Measurements from ENCODE around the gene RINT1. TPM values are rescaled to one million over a fixed set of nuclear protein-coding genes. Genes with fewer than 3 reads are reported as not detected.

The RINT1 gene
- polyA plus RNA-seq, 1 of the 3 experiments (the other 2 are of a cell fraction), result 13.1 TPM

DNA sequence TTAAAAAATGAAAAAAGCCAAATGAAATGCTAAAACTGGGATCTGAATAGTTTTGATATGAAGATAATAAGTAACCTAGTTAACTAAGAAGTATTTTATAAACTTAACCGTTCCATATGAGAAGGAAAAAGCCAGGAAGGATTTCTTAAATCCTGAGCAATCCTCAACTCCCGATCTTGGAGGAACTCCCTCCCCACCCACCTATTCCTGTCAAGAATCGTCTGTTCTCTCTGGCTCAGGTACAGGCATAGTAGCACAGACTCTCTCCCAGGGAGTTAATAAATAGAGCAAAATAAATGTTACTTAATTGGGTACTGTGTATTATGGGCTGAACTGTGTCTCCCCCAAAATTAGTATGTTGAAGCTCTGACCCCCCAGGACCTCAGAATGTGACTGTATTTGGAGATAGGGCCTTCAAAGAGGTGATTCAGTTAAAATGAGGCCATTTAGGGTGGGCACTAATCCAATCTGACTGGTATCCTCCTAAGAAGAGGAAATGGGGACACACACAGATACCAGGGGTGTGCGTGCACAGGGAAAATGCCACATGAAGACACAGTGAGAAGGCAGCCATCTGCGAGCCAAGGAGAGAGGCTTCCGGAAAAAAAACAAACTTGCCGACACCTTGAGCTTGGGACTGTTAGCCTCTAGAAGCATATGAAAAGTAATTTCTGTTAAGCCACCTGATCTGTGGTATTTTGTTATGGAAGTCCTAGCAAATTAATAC lies 38.6 kb upstream of the RINT1 start:
- Histone ChIP-seq H3K9ac (no peak overlapping the region), H3K4me2 (no peak overlapping the region; the same call in 1 of the 2 replicates), H3K9me2 (no peaks in the 10 kb centered on the region), H3K27me3 (ENCODE audit: insufficient read depth) (no peaks in the 10 kb centered on the region), H3K4me1 (ENCODE audit: control insufficient read depth in 1 of 2, insufficient read depth in 2 of 2, low read depth in 1 of 2, low read length in 1 of 2) (peaks cover 5 to 13% of the 10 kb centered on the region in 2 experiments), H3K79me2 (ENCODE audit: insufficient read depth) (no peaks in the 10 kb centered on the region), H3K36me3 (replicated peaks in 1 of 2; ENCODE audit: control insufficient read depth in 1 of 2, insufficient read depth in 2 of 2, low read length in 1 of 2) (peaks cover 14 to 26% of the 10 kb centered on the region in 2 experiments), H4K20me1 (ENCODE audit: insufficient read depth) (no peaks in the 10 kb centered on the region), H3K9me3 (no peaks in the 10 kb centered on the region), H3K27ac (ENCODE audit: low read depth in 2 of 2, low read length in 1 of 2) (peak overlapping the region in 1 of 2 experiments; percentile 16; a peak in 2 of 4 replicates), H2AFZ (ENCODE audit: low read depth) (no peak overlapping the region), H3F3A (replicated peaks; ENCODE audit: insufficient read depth) (peaks cover 22% of the 10 kb centered on the region), H3K4me3 (ENCODE audit: low read depth in 2 of 2, low read length in 1 of 2) (no peak overlapping the region)
- TF ChIP-seq SMC3 (IDR thresholded peaks at IDR 0.05; ENCODE audit: low read depth, low read length), result no peak
- no peak for DNase-seq
- WGBS (ENCODE audit: low lambda C conversion rate), result 94% methylated on average over 7 of the region's 7 CpGs
- ChIA-PET CTCF (interaction anchor here (1.0 to 1.7 kb wide), 3 partner anchors 11 to 549 kb away, joined by 3 to 7 read pairs (median 3); partner anchors contain the start of gene EFCAB10), POLR2A (no interaction called here)

DNA sequence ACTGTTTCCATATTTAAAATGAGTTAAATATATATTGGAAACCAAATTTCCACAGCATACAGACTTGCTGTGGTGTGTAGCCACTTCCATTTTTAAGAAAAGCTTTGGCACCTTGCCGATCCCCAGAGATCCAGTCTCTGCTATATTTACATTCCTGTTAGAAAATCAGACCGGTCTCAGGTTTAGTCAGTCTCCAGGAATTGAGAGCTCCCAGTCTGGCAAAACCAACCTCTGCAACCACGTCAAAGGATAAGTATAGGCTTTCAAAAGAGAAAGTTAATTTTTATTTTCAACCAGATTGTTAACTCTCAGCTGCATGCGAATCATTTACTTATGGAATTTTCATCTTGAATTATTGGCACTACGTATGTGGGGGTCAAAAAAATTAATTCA lies 38.1 kb upstream of the RINT1 start:
- H3K27me3 ChIP-seq (ENCODE audit: insufficient read depth), result no peaks in the 10 kb centered on the region
- no peak overlapping the region; the same call in 1 of the 2 replicates for H3K4me2 ChIP-seq
- no peaks in the 10 kb centered on the region for H3K9me3 ChIP-seq
- no peak overlapping the region for H2AFZ ChIP-seq (ENCODE audit: low read depth)
- ChIA-PET CTCF (interaction anchor here (1.0 to 1.7 kb wide), 3 partner anchors 11 to 548 kb away, joined by 3 to 7 read pairs (median 3); partner anchors contain the start of gene EFCAB10), POLR2A (no interaction called here)
- no peak for DNase-seq
- H3K9ac ChIP-seq, result no peak overlapping the region
- H3K9me2 ChIP-seq, result no peaks in the 10 kb centered on the region
- peaks cover 2 to 9% of the 10 kb centered on the region in 2 experiments for H3K4me1 ChIP-seq (ENCODE audit: control insufficient read depth in 1 of 2, insufficient read depth in 2 of 2, low read depth in 1 of 2, low read length in 1 of 2)
- H3K4me3 ChIP-seq (ENCODE audit: low read depth in 2 of 2, low read length in 1 of 2), result no peak overlapping the region
- H3K79me2 ChIP-seq (ENCODE audit: insufficient read depth), result no peaks in the 10 kb centered on the region
- H3K36me3 ChIP-seq (replicated peaks in 1 of 2; ENCODE audit: control insufficient read depth in 1 of 2, insufficient read depth in 2 of 2, low read length in 1 of 2), result peaks cover 16 to 27% of the 10 kb centered on the region in 2 experiments
- peaks cover 18% of the 10 kb centered on the region for H3F3A ChIP-seq (replicated peaks; ENCODE audit: insufficient read depth)
- H4K20me1 ChIP-seq (ENCODE audit: insufficient read depth), result no peaks in the 10 kb centered on the region
- WGBS (ENCODE audit: low lambda C conversion rate), result 92% methylated on average over 5 of the region's 5 CpGs
- peak overlapping the region in 1 of 2 experiments; percentile 16; a peak in 2 of 4 replicates for H3K27ac ChIP-seq (ENCODE audit: low read depth in 2 of 2, low read length in 1 of 2)
- TF ChIP-seq JUND (IDR thresholded peaks at IDR 0.05) (no peak; the same call in 1 of the 2 replicates), FOSL2 (IDR thresholded peaks at IDR 0.05; ENCODE audit: borderline replicate concordance, low read depth) (0 out of 2 replicates have a peak, but pooled peaks have one; percentile 12)

DNA sequence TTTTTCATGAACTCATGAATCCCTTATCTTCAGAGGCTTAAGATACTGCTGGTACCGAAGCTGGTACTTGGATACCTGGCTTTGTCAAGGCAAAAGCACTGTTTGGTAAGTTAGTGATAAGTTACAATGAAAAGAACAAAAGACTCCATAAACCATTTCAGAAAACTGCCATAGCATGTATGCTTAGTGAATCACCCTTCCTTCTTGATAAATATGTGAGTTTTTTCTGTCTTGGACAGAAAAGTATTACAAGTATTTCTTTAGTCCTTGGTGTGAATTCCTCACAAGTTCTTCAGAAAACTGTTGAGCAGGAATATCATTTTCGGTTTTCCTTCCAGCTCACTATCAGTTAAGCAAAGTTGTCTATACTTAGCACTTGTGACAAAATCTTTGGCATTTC lies 35.5 kb upstream of the RINT1 start:
- 63% methylated on average over 2 of the region's 2 CpGs for WGBS (ENCODE audit: low lambda C conversion rate)
- CTCF ChIA-PET, result interaction anchor here (1.0 to 2.0 kb wide), 4 partner anchors 14 to 95 kb away, joined by 3 to 4 read pairs (median 4); no protein-coding TSS in a partner anchor
- H3K4me3 ChIP-seq (ENCODE audit: low read depth in 2 of 2, low read length in 1 of 2), result no peak overlapping the region
- H3K27ac ChIP-seq (ENCODE audit: low read depth in 2 of 2, low read length in 1 of 2), result peak overlapping the region; percentile 8 to 80; a peak in 3 of 4 replicates
- no peaks in the 10 kb centered on the region for H4K20me1 ChIP-seq (ENCODE audit: insufficient read depth)
- peaks cover 38 to 44% of the 10 kb centered on the region in 2 experiments for H3K36me3 ChIP-seq (replicated peaks in 1 of 2; ENCODE audit: control insufficient read depth in 1 of 2, insufficient read depth in 2 of 2, low read length in 1 of 2)
- H3K27me3 ChIP-seq (ENCODE audit: insufficient read depth), result no peaks in the 10 kb centered on the region
- H2AFZ ChIP-seq (ENCODE audit: low read depth), result peak overlapping the region; percentile 48; the same call in 1 of the 2 replicates
- H3K9ac ChIP-seq, result peak overlapping the region; percentile 56; the same call in 1 of the 2 replicates
- TF ChIP-seq, protein P1, sequence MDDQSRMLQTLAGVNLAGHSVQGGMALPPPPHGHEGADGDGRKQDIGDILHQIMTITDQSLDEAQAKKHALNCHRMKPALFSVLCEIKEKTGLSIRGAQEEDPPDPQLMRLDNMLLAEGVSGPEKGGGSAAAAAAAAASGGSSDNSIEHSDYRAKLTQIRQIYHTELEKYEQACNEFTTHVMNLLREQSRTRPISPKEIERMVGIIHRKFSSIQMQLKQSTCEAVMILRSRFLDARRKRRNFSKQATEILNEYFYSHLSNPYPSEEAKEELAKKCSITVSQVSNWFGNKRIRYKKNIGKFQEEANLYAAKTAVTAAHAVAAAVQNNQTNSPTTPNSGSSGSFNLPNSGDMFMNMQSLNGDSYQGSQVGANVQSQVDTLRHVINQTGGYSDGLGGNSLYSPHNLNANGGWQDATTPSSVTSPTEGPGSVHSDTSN (IDR thresholded peaks at IDR 0.05), result peak; percentile 50; the same call in 1 of the 2 replicates
- TF ChIP-seq RXRA (IDR thresholded peaks at IDR 0.05; ENCODE audit: borderline replicate concordance, low read depth), result no peak
- TF ChIP-seq, protein P2, sequence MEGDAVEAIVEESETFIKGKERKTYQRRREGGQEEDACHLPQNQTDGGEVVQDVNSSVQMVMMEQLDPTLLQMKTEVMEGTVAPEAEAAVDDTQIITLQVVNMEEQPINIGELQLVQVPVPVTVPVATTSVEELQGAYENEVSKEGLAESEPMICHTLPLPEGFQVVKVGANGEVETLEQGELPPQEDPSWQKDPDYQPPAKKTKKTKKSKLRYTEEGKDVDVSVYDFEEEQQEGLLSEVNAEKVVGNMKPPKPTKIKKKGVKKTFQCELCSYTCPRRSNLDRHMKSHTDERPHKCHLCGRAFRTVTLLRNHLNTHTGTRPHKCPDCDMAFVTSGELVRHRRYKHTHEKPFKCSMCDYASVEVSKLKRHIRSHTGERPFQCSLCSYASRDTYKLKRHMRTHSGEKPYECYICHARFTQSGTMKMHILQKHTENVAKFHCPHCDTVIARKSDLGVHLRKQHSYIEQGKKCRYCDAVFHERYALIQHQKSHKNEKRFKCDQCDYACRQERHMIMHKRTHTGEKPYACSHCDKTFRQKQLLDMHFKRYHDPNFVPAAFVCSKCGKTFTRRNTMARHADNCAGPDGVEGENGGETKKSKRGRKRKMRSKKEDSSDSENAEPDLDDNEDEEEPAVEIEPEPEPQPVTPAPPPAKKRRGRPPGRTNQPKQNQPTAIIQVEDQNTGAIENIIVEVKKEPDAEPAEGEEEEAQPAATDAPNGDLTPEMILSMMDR (IDR thresholded peaks at IDR 0.05), result no peak
- TF ChIP-seq MXI1 (IDR thresholded peaks at IDR 0.05; ENCODE audit: low read depth, low read length), result no peak
- TF ChIP-seq POLR2AphosphoS5 (IDR thresholded peaks at IDR 0.05; ENCODE audit: low read depth, low read length), result 0 out of 2 replicates have a peak, but pooled peaks have one; percentile 28
- peak; percentile 65 for TF ChIP-seq JUND (IDR thresholded peaks at IDR 0.05)
- peak; percentile 14; the same call in 1 of the 2 replicates for TF ChIP-seq TCF12 (IDR thresholded peaks at IDR 0.05)
- TF ChIP-seq FOSL2 (IDR thresholded peaks at IDR 0.05; ENCODE audit: borderline replicate concordance, low read depth), result peak; percentile 67; the same call in 1 of the 2 replicates
- POLR2A ChIA-PET, result no interaction called here
- H3F3A ChIP-seq (replicated peaks; ENCODE audit: insufficient read depth), result peaks cover 18% of the 10 kb centered on the region
- DNase-seq, result no peak
- H3K9me3 ChIP-seq, result no peaks in the 10 kb centered on the region
- no peaks in the 10 kb centered on the region for H3K9me2 ChIP-seq
- peaks cover 0 to 9% of the 10 kb centered on the region in 2 experiments for H3K4me1 ChIP-seq (ENCODE audit: control insufficient read depth in 1 of 2, insufficient read depth in 2 of 2, low read depth in 1 of 2, low read length in 1 of 2)
- no peaks in the 10 kb centered on the region for H3K79me2 ChIP-seq (ENCODE audit: insufficient read depth)
- H3K4me2 ChIP-seq, result peak overlapping the region; percentile 40; the same call in 1 of the 2 replicates
